CD4-positive, alpha-beta T cell treated with Interleukin-17A for 1 hour (primary cell): ENCODE results near the gene GPR152.
"Not testable (repeated sequence)": the region's sequence is repeated elsewhere in the genome, so short reads cannot be mapped to it uniquely, and the experiment has no call there.

Experiments
- DNase-seq: peaks from one replicate; pipeline ENCODE4 v3.0.0-alpha.2; 2020

GPR152 gene

DNA sequence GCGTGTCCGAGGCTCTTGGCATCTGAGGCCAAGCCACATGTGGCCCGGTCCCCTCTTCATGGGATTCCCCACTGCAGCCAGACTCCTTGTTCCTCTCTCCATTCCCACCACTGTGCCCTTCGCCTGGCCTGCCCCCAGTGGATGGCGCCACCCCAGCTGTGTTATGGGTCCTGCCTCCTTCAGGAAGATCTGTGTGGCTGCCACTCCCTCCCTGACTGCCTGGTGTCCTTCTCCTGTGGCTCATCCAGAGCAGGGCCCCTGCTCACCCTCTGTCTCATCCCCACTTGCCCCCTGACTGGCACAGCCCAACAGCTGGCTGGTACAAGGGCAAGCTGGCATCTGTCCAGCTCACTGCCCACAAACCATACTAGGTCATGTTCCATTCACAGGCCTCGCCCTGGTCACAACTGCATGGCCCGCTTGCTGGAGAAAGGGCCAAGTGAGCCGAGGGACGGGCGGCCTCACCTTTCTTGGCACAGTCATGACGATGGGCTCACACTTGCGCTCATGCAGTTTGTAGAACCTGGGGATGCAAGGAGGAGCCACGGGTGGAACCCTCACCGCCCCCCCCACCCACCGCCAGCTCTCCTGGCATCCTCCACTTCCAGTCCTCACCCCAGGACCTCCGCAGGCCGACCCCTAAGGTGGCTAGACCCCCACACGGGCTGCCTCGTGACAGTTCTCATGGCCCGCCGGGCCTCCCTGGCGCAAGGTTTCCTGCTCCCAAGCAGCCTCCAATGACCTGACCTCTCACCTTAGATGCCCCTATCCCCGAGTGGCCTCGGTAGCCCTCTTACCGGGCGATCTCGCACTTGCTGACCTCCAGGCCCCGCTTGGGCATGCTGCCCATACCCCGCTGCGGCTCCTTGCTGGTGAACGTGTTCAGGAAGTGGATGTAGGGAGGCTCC, 13.0 kb downstream of the GPR152 start:
- peak; percentile 39 for DNase-seq

GRCh38 chr11:67438158-67438902, 14.2 kb downstream of the GPR152 start:
- peak; percentile 79 for DNase-seq

GRCh38 chr11:67437809-67438157, 14.7 kb downstream of the GPR152 start:
- no peak for DNase-seq

- peak; percentile 79 for DNase-seq
Observed at GRCh38 chr11:67437082-67437808, 15.3 kb downstream of the GPR152 start, which contains the start of gene PTPRCAP. Gene PTPRCAP, minus strand, starts transcription at chr11:67437682. Its CDS starts 63 bp downstream, at chr11:67437619.

DNA sequence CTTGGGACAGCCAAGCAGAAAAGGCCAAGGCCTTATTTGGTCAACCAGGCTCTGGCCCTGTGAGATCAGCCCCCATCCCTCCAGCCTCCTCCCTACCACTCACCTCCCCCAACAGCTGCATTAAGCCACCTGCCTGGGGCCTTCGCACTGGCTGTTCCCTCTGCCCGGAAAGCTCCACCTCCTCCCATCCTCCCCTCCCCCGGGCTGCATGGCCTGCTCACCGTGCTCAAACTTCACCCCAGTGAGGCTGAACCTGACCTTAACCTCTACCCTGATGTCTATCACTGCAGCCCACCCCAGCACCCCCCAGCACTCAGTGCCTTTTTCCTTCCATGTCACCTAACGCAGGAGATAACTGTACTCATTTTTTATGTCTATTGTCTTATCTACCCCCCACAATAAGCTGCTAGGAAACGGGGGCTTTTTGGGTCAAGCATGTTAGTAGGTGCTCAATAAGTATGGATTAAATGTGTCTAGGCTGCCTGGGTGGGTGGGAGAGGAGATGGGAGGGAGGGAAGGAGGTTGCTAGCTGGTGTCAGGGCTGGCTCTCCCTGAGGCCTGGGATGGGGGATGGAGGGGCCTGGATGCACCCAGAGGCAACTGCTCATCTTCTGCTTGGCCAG, 16.0 kb downstream of the GPR152 start:
- peak; percentile 67 for DNase-seq

- no peak for DNase-seq
Observed at GRCh38 chr11:67435727-67436458, 16.6 kb downstream of the GPR152 start.

- peak; percentile 19 for DNase-seq
Observed at GRCh38 chr11:67435031-67435726, 17.4 kb downstream of the GPR152 start.

DNA sequence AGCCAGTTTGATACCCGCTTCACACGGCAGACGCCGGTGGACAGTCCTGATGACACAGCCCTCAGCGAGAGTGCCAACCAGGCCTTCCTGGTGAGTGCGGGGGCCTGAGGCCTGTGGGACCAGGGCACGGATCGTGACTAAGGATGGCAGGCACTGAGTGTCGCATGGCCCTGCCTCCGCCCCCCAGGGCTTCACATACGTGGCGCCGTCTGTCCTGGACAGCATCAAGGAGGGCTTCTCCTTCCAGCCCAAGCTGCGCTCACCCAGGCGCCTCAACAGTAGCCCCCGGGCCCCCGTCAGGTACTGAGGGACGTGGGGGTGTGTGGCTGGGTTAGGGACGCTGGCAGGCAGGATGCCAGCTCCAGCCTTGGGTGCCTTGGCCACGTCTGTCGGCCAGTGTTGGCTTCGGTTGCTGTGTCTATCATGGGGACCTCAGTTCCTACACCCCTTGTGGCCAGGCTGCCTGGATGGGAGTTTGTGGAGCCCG, 18.1 kb downstream of the GPR152 start:
- peak; percentile 26 for DNase-seq

DNA sequence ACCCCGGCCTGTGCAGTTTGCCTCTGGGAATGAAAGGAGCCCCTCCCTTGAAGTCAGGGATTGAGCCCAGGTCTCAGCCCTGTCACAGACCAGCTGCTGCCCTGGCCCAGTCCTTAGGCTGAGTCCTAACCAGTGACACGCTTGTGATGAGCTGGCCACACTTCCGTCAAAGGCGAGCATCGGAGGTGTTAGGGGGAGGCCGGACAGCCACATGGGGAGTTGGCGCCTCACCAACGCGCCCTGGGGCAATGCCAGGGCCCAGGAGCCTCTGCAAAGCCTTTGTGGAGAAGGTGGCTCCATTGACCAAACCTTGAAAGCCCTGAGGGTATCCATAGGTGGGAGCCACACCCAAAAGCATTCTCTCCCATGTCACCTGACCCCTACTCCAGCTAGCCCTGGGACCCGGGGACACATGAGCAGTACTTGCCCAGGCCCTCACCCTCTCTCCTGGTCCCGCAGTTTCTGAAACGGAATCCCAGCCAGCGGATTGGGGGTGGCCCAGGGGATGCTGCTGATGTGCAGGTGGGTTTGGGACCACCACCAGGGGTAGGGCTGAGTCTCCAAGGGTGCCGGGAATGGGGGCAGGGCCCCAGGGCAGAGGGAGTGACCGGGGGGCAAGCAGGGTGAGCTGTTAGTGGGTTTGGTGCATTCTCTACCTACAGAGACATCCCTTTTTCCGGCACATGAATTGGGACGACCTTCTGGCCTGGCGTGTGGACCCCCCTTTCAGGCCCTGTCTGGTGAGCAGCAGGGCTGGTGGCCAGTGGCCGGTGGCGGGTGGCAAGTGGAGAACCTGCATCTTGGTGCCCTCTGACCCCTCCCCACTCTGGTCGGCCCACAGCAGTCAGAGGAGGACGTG, 18.8 kb downstream of the GPR152 start:
- DNase-seq: peak; percentile 39

GRCh38 chr11:67432655-67433349, 19.7 kb downstream of the GPR152 start:
- no peak for DNase-seq

GRCh38 chr11:67431346-67432249, 20.9 kb downstream of the GPR152 start:
- no peak for DNase-seq

GRCh38 chr11:67429722-67430121, 22.8 kb downstream of the GPR152 start:
- no peak for DNase-seq

DNA sequence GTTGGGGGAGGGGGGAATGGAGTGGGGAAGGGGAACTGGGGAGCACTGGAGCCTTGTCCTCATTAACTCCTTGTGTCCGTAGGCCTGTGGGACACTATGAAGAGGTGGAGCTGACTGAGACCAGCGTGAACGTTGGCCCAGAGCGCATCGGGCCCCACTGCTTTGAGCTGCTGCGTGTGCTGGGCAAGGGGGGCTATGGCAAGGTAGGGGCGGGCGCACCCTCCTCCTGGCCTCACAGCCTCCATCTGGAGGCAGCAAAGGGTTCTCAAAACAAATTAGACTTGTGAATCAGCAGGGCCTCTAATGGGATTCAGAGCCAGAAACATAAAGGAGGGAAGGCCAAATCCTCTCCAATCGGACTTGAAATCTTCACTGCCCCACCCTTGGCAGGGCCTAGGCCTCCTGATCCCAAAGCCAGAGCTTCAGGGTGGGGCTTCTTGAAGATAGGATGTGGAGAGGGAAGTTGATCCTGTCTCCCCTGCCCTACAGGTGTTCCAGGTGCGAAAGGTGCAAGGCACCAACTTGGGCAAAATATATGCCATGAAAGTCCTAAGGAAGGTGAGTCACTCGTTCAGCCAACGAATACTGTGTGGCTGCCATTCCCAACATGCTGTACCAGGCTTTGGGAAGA, 23.4 kb downstream of the GPR152 start:
- no peak for DNase-seq

- DNase-seq: peak; percentile 99
Observed at GRCh38 chr11:67428052-67429001, 24.2 kb downstream of the GPR152 start, which contains the start of gene RPS6KB2. Gene RPS6KB2, plus strand, starts transcription at chr11:67428494. Its CDS starts 52 bp downstream, at chr11:67428546.

DNA sequence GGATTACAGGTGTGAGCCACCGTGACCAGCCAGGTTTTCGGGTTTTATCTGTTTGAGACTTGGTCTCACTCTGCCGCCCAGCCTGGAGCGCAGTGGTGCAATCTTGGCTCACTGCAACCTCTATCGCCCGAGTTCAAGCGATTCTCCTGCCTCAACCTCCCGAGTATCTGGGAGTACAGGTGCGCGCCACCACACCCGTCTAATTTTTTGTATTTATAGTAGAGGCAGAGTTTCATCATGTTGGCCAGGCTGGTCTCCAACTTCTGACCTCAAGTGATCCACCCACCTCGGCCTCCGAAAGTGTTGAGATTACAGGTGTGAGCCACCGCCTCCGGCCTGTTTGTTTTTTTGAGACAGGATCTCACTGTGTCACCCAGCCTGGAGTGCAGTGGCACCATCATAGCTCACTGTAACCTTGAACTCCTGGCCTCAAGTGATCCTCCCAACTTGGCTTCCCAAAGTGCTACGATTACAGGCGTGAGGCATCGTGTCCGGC, 25.1 kb downstream of the GPR152 start:
- not testable (repeated sequence) for DNase-seq

DNA sequence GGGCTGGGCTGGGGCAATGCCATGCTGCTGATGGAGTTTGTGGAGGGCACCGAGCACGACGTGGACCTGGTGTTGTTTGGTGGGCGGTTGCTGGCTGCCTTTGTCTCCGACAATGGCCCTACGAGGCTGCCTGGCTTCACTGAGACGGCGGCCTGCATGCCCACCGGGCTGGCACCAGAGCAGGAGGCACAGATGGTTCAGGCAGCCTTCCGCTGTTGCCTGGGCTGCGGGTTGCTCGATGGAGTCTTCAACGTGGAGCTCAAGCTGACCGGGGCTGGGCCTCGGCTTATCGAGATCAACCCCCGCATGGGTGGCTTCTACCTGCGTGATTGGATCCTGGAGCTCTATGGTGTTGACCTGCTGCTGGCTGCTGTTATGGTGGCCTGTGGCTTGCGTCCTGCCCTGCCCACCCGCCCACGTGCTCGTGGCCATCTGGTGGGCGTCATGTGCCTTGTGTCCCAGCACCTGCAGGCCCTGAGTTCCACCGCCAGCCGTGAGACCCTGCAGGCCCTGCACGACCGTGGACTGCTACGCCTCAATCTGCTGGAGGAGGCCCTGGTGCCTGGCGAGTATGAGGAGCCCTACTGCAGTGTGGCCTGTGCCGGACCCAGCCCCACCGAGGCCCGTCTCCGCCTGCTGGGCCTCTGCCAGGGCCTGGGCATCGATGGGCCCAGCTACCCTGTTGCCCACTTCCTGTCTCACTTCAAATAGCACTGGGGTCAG, 28.5 kb downstream of the GPR152 start:
- no peak for DNase-seq
